Middle frontal gyrus (tissue), 1 donor: ENCODE results near the gene SLC35F4.
"Not testable (repeated sequence)": the region's sequence is repeated elsewhere in the genome, so short reads cannot be mapped to it uniquely, and the experiment has no call there.

Source experiments
- DNase-seq: peaks from one replicate; pipeline ENCODE4 v3.0.0-alpha.2; 2015; ENCODE audit warnings: low spot score; ENCODE audit errors: extremely low spot score

The SLC35F4 gene

DNA sequence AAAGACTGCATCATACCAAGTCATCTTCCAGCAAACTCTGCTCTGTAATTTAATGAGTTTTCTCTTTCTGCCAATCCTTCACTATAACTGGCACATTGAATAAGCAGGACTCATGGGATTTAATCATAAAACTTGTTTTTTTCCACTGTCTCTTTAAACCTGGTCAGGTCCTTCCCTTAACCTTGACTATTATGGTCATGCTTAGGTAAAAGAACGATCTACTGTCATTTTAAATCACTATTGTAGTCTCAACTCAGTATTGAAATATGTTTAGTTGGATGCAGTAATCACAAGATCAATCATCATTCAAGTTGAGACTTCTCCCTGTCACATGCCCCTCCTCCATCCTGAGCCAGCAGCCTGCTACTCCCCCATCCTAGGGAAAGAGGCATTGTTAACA lies 56.1 kb downstream of the SLC35F4 start:
- no peak for DNase-seq

DNA sequence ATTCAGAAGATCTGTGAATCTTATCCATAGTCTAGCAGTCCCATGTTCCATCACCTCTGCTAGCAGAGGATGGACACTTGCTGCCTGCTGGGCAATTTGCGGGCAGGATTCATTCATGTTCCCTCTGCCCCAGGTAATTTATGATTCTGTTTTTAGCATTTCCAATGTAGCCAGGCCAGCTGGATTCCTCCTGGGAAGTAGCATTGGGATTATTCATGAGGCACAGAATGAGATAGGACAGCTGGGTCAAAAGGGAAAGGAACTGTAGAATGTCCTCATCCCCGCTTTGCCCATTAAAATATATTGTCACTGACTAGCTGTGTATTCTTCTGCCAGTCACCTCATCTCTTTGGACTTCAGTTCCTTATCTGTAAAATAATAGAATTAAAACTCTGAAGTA lies 68.7 kb downstream of the SLC35F4 start:
- no peak for DNase-seq

DNA sequence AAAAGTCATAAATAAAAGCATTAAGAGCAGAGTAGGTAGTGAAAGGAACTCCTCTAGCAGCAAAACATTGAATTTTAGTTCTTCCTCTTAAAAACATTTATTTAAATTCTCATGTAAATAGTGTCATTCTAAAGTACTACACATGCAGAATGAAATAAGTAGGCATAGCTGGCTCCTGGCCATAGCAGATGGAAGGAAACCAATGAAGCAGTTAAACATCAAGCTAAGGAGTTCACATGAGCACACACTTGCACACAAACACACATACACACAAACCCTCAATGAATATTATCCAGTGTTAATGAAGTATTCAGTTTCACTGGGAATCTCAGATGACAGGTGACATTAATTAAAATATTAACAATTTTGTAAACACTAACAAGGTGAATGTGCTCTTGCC lies 69.3 kb downstream of the SLC35F4 start:
- DNase-seq, result no peak

DNA sequence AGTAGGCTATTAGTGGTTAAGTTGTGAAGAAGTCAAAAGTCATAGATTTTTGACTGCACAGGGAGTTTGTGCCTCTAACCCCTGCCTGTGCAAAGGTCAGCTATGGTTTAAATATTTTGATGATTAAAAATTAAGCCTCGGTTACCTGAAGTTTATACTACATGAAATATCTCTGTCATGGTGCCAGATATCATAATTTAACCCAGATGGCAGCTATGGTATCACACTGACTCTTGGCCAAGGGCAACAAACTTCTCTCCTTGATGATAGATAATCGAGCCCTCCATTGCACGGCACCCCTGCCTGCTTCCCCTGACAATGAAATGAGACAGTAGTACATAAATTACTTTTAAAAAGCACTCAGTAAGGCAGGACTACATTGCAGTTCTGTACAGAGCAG lies 80.8 kb downstream of the SLC35F4 start:
- no peak for DNase-seq

DNA sequence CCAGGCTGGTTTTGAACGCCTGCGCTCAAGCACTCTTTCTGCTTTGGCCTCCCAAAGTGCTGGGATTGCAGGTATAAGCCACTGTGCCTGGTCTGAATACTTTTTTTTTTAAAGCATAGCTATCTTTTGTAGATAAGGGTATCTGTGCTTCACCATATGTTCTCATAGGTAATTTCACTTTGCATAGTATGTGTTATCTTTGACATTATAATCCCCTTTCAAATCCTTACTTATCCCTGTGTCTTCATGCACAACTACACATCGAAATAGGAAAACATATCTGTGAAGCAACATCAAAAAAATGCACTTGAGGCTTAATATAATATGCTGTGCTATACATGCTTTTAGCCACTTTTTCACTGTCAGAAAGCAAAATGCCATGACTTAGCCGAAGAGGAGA lies 94.1 kb downstream of the SLC35F4 start:
- DNase-seq, result no peak

DNA sequence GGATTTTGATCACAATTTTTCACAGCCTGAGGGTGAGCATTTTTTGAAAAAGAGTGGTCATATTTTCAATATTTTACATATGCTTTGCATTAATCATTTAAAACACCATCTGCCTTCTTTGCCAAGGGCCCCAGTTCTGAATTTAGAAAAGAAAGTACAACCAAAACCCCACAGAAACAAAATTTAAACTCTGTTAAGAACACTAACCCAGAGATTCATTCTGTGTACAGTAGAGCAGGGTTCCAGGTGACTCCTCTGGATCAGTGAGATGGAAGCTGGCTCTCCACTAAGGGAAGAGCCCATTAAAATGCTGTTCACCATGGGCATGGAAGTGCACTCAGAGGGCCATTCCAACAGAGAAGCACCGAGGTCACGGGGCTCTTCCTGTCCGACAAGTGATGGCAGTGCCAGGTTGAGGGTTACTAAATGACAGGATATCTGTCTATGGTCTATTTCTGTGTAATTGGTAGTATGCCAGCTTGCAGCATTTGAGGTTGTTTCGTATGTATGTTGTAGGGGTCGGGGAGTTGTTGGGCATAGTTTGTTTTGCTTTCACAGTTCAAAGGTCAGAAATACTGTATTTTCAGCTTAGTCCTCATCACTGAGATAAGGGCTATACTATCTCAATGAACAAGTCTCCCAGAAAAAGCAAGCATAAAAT lies 95.9 kb downstream of the SLC35F4 start:
- DNase-seq, result no peak

DNA sequence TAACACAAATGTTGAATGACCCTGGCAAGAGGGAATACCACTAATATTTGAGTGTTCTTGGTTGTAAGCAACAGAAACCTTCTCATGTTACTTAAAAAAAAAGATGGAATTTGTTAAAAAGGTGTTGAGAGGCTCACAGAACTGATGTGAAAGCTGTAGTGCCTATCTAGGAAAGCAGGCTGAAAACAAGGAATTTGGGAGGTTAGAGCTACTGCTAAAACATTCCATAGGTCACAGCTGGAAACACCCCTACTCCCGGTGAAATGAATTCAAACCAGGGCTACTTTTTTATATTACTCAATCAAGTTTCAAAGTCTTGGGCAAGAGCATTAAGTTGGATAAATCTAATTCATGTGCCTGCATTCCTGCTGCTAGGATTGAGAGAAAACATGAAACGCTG lies 104.1 kb downstream of the SLC35F4 start:
- DNase-seq, result no peak

DNA sequence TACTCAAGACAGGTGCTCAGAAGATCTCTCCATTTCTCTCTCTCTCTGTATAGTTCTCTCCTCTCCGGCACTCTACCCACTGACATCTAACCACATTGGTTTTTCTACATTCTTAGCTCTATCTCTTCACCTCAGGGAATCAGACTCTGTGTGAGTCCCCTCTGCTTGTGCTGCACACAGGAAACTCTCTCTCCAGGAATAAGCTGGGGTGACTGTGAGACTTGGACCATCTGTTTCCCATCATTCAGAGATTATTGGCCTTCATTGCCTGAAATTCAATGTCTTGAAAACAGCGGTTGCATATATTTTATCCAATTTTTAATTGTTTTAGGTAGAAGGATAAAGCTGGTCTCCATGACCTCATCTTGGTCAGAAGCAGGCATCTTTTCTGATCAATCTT lies 105.0 kb downstream of the SLC35F4 start:
- no peak for DNase-seq

DNA sequence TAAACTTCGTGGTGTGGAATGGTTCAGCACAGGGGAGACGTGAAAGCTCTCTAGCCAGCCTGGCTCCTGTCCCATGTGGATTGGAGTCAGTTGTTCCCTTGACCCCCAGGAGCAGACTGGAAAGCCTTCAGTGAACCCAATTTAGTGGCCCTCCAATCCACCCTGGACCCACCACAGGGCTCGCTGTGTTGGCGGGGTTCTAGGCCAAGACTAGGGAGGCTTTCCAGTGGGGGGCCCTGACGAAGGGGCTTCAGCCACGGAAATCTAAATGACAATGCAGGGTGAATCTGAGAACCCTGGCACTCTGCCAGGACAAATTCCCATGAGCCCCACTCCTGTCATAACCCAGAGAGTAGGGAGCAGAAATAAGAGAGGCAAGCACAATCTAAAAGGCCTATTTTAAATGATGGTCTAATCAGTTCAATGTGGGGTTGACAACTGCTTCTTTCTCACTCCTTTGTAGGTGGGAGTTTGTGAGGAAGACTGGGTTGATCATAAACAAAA lies 110.8 kb downstream of the SLC35F4 start:
- DNase-seq, result no peak

DNA sequence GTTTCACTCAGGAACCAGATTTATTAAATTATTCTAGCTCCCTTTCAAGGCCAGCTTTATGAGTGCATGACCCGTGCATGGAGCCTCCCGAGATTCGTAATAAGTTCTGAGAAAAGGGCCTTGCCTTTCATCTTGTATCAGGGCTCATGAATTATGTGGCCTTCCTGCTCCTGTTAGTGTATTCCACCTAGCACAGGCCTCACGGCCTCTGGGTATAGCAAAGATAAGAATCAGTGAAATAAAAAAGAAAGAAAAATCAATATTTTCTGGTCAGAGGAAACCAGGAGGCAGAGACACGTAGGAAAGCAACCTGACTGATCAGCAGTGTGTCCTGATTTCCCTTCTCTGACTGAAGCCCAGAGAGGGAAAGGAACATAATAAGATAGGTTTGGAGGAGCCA lies 111.4 kb downstream of the SLC35F4 start:
- DNase-seq, result no peak

DNA sequence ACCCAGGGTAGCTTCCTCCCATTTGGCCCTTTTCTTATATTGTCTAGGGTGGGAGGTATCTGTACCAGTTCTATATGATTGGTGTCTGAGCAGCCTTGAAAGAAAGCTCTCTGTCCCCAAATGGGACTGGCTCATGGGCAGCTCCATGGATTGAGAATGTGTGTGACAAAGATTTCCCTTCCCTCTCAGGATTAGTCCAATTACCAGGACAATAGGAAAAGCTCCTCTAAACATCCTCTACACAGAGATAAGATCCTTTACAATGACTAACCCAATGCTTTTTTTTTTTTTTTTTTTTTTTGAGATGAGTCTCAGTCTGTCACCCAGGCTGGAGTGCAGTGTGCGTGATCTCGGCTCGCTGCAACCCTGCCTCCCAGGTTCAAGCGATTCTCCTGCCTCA lies 112.1 kb downstream of the SLC35F4 start:
- no peak for DNase-seq

DNA sequence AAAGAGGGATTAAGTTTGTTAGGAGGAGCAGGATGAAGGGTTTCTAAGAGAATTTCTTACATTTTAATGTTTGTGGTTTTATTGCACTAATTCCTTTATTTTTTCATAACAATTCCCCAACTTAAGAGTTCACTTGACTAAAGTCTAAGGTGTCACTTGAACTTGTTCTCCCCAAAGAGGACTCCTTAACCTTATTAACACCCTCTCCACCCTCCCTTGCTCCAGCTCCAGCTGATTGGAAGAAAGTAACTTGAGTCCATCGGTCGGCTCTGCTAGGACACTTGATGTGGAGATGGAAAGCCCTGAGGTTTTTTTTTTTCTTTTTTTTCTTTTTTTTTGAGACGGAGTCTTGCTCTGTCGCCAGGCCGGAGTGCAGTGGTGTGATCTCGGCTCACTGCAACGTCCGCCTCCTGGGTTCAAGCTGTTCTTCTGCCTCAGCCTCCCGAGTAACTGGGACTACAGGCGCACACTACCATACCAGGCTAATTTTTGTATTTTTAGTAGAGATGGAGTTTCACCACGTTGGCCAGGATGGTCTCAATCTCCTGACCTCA lies 113.7 kb downstream of the SLC35F4 start:
- DNase-seq, result not testable (repeated sequence)

DNA sequence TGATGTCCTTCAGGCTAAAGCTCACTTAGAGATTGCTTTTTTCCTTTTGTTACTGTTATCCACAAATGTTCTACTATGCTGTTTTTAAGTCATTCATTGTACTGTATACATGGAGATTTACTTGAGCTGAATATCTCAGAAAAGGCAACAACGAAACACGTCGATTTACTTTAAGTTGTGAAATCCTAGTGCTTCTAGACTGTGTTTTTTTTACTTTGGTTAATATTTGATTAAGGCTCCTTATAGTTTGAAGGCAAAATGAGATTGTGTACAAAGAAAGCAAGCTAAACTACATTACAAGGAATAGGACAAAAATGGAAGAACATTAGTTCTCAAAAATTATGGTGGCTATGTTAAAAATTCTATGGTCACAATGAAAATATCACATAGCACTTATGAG lies 114.5 kb downstream of the SLC35F4 start:
- no peak for DNase-seq

DNA sequence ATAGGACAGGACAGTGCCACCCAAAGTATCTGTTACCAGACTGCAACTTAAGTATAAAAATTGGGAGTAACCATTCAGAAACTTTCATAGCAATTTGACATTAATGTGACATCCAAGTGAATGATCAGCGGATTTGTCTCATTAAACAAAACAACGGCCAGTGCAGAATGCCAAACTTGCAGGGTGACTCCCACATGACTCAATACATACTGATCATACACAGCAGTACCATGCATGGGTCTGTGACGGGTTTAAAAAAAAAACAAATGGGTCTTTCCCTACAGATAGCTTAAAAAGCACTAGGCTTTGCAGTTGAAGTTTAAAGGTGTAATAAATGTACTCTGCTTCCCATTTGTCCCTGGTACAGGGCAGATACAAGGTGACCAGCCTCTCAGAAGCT lies 116.6 kb downstream of the SLC35F4 start:
- no peak for DNase-seq

DNA sequence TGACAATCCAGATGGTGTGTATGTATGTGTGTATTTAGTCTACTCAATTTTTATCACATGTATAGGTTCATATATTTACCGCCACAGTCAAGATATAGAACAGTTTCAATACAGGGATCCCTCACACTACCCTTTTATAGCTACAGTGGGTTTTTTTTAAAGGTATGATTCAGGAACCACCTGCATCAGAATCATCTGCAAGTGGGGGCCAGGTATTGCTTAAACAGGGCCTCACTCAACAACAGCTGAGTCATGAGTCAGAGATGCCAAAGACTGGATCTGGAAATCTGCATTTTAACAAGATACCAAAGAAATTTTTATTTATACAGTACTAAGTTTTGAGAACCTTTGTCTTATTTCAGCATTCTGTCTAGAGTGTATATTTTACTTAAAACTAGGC lies 117.6 kb downstream of the SLC35F4 start:
- no peak for DNase-seq

DNA sequence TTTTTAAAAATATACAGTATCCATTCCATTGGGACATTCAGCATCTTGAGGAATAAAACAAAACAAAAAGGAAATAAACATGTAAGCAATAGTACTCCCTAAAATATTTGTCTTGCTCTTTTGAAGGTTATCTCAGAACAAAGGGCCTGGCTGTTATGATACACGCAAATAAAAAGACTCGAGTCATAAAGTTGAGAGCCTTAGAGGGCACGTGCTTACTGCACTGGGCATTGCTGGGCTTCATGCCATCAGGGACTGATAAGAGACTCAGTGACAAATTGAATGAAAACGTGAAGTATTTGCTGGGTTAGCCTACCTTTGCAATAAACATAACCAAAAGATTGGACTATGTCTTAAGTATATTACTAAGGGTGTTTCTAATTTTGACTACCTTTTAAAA lies 118.9 kb downstream of the SLC35F4 start:
- DNase-seq, result no peak

DNA sequence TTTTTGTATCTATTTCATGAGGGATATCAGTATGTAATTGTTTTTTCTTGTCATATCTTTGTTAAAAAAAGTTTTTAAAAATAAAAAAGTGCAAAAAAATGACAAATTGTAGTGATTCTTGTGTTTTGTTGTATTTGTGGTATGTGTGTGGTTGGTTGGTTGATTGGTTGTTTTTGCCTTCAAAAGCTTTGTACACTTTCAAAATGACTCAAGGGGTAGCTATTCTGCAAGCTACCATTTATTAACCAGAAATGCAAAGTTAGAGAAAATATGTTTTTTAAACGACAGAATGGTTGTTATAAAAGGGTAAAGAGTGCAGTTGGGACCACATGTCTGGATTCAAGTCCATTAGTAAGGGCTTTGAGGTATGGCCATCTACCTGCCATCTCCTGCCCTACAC lies 119.3 kb downstream of the SLC35F4 start:
- no peak for DNase-seq

DNA sequence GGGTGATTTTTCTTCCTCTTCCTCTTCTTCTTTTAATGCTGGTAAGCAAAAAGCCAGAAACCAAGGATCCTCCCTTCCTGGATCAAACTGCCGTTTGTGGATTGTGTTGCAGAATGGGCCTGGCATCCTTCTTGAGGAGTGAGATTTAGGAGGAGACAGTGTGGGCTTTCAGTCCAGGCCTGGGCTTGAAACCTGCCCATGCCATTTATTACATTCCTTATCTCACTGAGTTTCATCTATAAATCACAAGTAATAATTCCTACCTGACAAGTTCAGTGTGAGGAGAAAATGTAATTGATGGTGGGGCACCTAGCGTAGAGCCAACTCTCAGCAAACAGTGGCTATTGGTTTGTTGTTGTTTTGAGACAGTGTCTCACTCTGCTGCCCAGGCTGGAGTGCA lies 126.4 kb downstream of the SLC35F4 start:
- no peak for DNase-seq

DNA sequence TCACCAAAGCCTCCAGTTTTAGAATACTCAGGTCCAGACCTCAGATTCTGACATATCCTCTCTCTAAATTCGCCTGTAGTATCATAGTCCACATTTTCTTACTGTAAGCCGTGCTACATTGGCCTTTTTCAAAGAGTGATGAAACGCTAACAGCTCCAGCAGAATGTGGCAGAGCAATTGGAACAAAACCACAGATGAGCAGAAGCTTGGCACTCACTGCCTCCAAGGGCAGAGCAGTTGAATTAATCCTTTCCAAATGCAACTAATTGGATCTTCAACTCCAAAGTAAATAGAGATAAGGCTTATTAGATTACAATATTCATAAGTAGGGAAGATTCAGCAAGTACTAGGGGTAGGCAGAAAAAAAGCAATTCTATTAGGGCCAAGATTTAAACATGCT lies 128.3 kb downstream of the SLC35F4 start:
- DNase-seq, result no peak

DNA sequence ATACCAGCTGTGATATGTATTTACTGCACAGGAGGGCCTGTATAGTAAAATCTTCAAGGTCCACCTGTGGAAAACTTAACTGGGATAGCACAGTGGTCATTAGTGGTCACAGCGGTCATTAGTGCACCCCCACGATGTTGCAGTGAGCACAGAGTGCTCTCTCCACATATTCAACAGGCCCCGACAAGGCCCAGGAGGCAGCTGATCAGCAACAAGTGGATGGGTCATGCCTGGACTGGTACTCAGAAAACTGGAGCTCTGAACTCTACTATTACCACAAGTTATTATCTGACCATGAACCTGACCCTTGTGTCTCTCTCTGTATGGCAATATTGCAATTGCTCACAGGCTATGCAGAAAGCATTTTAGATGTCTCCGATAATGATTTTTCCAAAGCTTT lies 129.5 kb downstream of the SLC35F4 start:
- no peak for DNase-seq

DNA sequence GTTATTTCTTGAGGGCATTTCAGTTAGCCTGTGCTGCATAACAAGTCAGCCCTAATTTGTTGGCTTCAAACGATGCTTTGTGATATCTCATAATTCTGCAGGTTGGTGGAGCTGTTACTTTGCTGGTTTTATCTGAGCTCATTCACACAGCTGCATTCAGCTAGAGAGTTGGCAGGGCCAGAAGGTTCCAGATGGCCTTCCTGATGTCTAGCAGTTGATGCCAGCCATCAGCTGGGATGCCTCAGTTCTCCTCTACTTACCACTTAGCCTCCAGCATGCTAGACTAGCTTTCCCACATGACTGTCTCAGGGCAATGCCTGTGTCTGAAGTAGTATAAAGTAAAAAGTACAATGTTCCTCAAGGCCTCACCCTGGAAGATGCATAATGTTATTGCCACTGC lies 130.6 kb downstream of the SLC35F4 start:
- DNase-seq, result no peak

DNA sequence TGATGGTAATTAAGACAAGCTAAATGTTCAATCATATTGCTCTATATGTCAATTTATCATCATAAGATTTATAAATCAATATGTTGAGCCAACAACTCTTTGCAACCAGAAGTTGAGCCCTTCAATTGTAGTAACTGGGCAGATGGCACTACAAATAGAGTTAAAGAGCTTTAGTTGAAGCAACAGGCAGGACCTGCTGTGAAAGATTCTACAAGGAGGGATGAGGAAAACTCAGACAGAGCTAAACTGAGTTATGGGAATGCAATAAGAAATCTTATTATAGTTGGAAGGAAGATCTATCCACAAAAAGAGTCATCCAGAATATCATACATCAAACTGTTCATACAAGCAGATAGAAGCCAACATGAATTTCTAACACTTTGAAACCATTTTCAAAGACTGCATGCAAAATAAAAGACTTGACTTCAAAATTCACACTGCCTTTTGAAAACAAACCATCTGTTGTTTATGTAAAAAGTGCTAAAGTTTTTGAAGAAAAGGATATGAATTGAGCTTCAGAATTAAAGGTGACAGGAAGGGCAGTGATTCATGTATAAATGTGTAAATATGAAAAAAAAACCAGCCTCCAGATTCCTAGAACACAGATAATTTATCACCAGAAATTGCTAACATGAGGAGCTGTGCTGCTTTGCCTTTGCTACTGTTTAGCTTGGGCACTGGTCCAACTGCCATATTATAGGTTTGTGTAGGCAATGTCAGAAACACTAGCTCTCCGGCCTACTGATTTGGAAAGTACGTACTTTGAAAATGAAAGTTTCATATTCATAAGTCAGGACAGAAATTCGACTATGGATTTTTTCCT lies 133.2 kb downstream of the SLC35F4 start:
- DNase-seq, result no peak
